GM20000 (cell line): ENCODE measurements around the gene ISCA2.

Experiments used
- DNase-seq: peaks from one replicate; pipeline ENCODE4 v3.0.0; 2012; ENCODE audit warnings: low spot score
- TF ChIP-seq, protein P1 (sequence below): IDR thresholded peaks from 2 replicates; pipeline ENCODE4 v1.5.1; 2012; ENCODE audit warnings: mild to moderate bottlenecking, control low read depth; ENCODE audit errors: extremely low read depth, missing control alignments

Gene ISCA2

GRCh38 chr14:74524076-74524811 lies 30.7 kb downstream of the ISCA2 start:
- DNase-seq: no peak
- TF ChIP-seq, protein P1, sequence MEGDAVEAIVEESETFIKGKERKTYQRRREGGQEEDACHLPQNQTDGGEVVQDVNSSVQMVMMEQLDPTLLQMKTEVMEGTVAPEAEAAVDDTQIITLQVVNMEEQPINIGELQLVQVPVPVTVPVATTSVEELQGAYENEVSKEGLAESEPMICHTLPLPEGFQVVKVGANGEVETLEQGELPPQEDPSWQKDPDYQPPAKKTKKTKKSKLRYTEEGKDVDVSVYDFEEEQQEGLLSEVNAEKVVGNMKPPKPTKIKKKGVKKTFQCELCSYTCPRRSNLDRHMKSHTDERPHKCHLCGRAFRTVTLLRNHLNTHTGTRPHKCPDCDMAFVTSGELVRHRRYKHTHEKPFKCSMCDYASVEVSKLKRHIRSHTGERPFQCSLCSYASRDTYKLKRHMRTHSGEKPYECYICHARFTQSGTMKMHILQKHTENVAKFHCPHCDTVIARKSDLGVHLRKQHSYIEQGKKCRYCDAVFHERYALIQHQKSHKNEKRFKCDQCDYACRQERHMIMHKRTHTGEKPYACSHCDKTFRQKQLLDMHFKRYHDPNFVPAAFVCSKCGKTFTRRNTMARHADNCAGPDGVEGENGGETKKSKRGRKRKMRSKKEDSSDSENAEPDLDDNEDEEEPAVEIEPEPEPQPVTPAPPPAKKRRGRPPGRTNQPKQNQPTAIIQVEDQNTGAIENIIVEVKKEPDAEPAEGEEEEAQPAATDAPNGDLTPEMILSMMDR: no peak

GRCh38 chr14:74524812-74525135 lies 31.2 kb downstream of the ISCA2 start:
- TF ChIP-seq, protein P1: no peak
- DNase-seq: no peak

- no peak for DNase-seq
- TF ChIP-seq, protein P1: no peak
Measured at GRCh38 chr14:74525361-74525851, 31.8 kb downstream of the ISCA2 start.

- DNase-seq: no peak
- TF ChIP-seq, protein P1: no peak
Measured at GRCh38 chr14:74526854-74527585, 33.5 kb downstream of the ISCA2 start.

DNA sequence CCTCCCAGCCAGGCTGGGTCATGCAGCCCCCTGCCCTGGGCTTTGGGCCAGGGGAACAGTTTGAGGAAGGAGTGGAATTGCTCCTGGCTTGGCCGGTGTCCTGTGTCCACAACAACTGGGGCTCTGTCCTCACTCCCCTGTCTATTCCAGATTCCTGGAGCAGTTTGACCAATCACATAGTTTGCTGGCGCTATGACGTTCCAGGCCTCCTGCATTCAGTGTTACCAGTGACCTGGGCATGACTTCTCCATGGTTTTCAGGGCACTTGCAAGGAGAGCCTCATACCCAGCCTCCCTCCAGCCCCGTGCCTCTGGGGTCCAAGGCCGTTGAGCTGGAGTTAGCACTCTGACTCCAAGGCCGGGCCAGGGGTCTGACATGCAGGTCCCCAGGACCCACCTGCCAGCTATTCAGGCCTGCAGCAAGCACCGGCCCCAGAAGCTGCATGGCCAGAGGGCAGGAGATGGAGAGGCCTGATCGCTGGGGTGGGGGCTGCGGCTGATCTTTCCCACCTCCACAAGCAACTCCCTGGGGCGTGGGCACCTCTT lies 34.2 kb downstream of the ISCA2 start:
- no peak for DNase-seq
- TF ChIP-seq, protein P1: no peak

GRCh38 chr14:74528406-74528805 lies 34.8 kb downstream of the ISCA2 start:
- DNase-seq: no peak
- TF ChIP-seq, protein P1: no peak

DNA sequence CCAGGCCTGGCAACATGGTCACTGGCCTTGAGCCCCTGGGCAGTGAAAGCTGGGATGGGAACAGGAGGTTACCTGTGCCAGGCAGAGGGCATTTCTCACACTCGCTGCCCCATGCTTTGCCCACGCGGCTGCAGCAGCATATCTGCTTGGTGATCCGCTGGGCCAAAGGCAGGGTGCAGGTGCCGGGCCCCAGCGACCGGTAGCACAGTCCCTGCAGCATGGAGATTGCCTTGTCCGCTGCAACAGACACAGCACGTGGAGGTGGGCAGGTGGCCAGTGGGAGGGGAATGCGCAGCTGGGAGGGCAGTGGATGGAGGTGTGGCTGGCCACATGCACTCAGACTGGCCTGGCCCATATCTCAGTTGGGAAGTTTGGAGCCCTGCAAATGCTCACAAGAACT lies 35.3 kb downstream of the ISCA2 start:
- DNase-seq: no peak
- TF ChIP-seq, protein P1: no peak
